Measurements from ENCODE around the gene CARS2. TPM values are rescaled to one million over a fixed set of nuclear protein-coding genes. Genes with fewer than 3 reads are reported as not detected.

The CARS2 gene
- total RNA-seq (2022; extraction: Qiagen RNA extraction), result 48.5 to 68.1 TPM (median 58.2 TPM) in 5 replicates

GRCh38 chr13:110705826-110706569 lies at the start of gene CARS2:
TSS of gene CARS2 (minus strand) at chr13:110706116. CDS start at chr13:110706093, 23 bp downstream.

GRCh38 chr13:110713642-110713952 lies 7.7 kb upstream of the CARS2 start, which contains the start of gene ING1:
TSS of gene ING1 (plus strand) at chr13:110713700. CDS start at chr13:110714150, 450 bp downstream.

GRCh38 chr13:110615322-110616102 lies 90.4 kb downstream of the CARS2 start, which contains the start of gene NAXD:
TSS of gene NAXD (plus strand) at chr13:110615545. CDS start at chr13:110615602, 57 bp downstream.

Other genes with a start within 250 kb of the CARS2 start
- 1.6 to 2.8 TPM (median 1.7 TPM) in 5 replicates for gene RAB20, start 144.4 kb downstream of the CARS2 start, total RNA-seq (2022; extraction: Qiagen RNA extraction)
- 15.1 to 19.4 TPM (median 18.2 TPM) in 5 replicates for gene NAXD, start 90.6 kb downstream of the CARS2 start, total RNA-seq (2022; extraction: Qiagen RNA extraction)
- gene ING1, start 7.6 kb upstream of the CARS2 start, total RNA-seq (2022; extraction: Qiagen RNA extraction), result 9.2 to 11.6 TPM (median 10.7 TPM) in 5 replicates
- 37.0 to 44.1 TPM (median 38.9 TPM) in 5 replicates for gene ANKRD10, start 209.0 kb upstream of the CARS2 start, total RNA-seq (2022; extraction: Qiagen RNA extraction)

Data from A549 treated with Mapracorat at 1 μM for 4 hours (cell line).